NCI-H1436 (cell line): ENCODE data around the gene NDRG2.
A peak's percentile ranks its signal among the peaks of the same experiment; 100 is the strongest.

Experiments
- DNase-seq: peaks from one replicate; lab custom pipeline; 2025; lab: John Stamatoyannopoulos, UW

NDRG2 gene

GRCh38 chr14:21024585-21025370 is at the start of gene NDRG2:
TSS of gene NDRG2 (minus strand) at chr14:21025061. CDS start at chr14:21023315, 1,746 bp downstream.
- peak; percentile 42 for DNase-seq

GRCh38 chr14:21073921-21074320 is 49.1 kb upstream of the NDRG2 start:
- no peak for DNase-seq

GRCh38 chr14:21072781-21073339 is 48.0 kb upstream of the NDRG2 start:
- no peak for DNase-seq

GRCh38 chr14:21072031-21072473 is 47.2 kb upstream of the NDRG2 start:
- DNase-seq, result no peak

- DNase-seq, result peak; percentile 69
These were observed 46.6 kb upstream of the NDRG2 start for GRCh38 chr14:21071225-21072030.

GRCh38 chr14:21070610-21071224 is 45.9 kb upstream of the NDRG2 start:
- DNase-seq, result no peak

GRCh38 chr14:21070083-21070609 is 45.3 kb upstream of the NDRG2 start, which contains the start of gene ARHGEF40:
TSS of gene ARHGEF40 (plus strand) at chr14:21070304. CDS start at chr14:21070397, 93 bp downstream.
- no peak for DNase-seq

GRCh38 chr14:21069388-21070082 is 44.7 kb upstream of the NDRG2 start:
- DNase-seq, result no peak

- peak; percentile 79 for DNase-seq
These were observed 43.9 kb upstream of the NDRG2 start for GRCh38 chr14:21068521-21069387.

GRCh38 chr14:21066882-21067502 is 42.1 kb upstream of the NDRG2 start:
- DNase-seq, result peak; percentile 13

GRCh38 chr14:21063479-21063878 is 38.6 kb upstream of the NDRG2 start:
- no peak for DNase-seq

GRCh38 chr14:21061347-21061668 is 36.4 kb upstream of the NDRG2 start:
- no peak for DNase-seq

- no peak for DNase-seq
These were observed 35.9 kb upstream of the NDRG2 start for GRCh38 chr14:21060614-21061346.

- DNase-seq, result no peak
These were observed 35.2 kb upstream of the NDRG2 start for GRCh38 chr14:21059842-21060613.

GRCh38 chr14:21058903-21059302 is 34.0 kb upstream of the NDRG2 start:
- no peak for DNase-seq

- no peak for DNase-seq
These were observed 33.2 kb upstream of the NDRG2 start, which contains the start of gene RNASE8 for GRCh38 chr14:21057803-21058675. TSS of gene RNASE8 (plus strand) at chr14:21057822. CDS start at chr14:21057893, 71 bp downstream.

- DNase-seq, result no peak
These were observed 31.8 kb upstream of the NDRG2 start for GRCh38 chr14:21056520-21057163.
